HG03460 (cell line): ENCODE data around the gene NUP50.

ENCODE experiments used
- ATAC-seq: cut with Tn5 transposase; IDR thresholded peaks from one replicate; pipeline ENCODE4 v1.9.1; 2021; ENCODE audit not compliant: unreplicated experiment

The NUP50 gene, protein sequence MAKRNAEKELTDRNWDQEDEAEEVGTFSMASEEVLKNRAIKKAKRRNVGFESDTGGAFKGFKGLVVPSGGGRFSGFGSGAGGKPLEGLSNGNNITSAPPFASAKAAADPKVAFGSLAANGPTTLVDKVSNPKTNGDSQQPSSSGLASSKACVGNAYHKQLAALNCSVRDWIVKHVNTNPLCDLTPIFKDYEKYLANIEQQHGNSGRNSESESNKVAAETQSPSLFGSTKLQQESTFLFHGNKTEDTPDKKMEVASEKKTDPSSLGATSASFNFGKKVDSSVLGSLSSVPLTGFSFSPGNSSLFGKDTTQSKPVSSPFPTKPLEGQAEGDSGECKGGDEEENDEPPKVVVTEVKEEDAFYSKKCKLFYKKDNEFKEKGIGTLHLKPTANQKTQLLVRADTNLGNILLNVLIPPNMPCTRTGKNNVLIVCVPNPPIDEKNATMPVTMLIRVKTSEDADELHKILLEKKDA

DNA sequence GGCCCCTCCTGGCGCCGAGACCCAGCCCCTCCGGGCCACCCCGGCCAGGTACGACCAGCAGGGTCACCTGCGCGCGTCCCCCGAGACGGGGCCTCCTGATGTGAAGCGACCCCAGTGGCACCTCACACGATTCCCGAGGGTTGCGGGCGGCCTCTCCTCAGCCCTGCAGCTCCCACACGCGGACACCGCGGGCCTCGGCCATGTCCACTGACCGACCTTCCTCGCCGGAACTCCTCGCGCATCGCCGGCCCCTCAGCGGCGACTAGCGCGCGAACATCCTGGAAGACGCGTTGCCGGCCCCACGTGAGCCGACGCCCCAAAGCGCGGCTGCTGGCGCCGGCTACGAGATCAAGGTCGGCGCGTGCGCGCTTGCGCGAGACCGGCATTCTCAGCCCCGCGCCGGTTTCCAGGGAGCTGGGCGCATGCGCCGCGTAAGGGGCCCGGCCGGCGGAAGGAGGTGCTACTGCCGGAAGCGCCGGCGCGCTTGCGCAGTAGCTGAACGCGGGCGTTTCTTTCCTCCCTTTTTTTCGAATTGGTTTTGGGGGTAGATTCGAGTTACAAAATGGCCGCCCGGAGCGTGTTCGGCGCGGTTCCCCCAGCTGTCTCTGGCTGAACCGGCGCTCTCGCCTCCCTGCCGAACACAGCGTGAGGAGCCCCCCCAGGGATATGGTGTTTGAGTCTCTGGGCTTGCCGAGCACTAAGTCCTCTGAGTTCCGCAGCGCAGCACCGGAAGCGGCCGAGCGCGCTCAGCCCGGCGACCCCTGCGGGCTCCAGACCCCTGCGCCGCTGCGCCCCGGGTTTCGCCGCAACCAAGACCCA lies at the start of gene NUP50:
Gene NUP50, plus strand, starts transcription at position 475 of the 819 bp plus-strand sequence. CDS start 4,253 bp downstream, outside the sequence.
- peak; percentile 76 for ATAC-seq

DNA sequence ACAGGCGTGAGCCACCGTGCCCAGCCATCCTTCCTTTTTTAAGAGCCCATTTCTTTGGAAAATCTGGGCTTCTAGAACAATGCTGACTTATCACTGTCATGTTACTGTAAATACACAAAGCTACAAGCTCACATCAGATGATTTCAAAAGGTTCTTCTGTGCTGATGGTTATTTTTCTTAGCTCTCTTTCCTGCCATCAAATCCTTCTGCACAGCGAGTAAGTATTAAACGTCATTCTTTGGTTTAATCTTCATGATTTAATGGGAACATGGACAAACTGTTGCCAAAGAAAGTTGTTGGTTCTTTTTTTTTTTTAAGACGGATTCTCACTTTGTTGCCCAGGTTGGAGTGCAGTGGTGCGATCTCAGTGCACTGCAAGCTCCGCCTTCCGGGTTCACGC lies 43.3 kb upstream of the NUP50 start:
- no peak for ATAC-seq

DNA sequence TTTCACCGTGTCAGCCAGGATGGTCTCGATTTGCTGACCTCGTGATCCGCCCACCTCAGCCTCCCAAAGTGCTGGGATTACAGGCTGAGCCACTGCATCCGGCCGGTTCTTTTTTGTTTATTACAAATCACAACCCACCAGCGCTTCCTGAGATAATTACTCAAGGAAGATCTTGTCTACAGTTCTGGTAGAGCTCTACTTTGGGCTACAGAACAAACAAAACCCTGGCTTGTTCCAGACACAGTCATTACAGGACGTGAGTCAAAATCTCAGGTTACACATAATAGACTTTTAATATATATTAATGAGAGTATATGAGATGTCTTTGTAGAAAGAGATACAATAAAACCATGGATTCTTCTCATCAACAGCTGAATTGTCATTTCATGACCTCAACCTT lies 42.8 kb upstream of the NUP50 start:
- ATAC-seq = no peak

DNA sequence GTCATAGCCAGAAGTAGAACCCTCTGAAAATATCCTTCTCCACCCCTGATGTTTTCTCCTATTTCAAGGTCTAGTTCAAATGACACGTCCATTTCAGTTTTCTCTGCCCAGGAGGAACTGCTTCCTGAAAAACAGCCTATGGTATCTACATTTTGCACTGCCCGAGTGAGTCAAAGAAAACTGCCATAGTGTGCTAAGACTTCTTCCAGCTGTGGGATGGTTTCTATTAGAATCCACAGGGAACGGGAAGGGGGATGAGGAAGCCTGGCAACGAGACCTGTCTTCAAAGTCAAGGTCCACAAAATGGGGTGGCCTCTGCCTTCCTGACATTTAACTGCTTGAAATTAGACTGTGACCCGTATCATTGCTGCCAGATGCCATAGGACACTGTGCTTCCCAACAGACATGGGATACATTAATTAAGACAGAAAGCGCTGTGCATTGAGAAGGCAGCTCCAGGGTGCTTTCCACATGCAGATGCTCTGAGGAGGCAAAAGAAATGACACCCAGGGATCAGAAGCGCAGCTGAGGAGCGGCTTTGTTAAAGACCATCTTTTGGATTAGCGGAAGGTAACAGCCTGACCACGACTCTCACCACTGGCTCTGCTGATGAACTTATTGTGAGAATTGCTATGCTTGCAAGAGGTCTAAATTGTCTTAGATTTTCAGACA lies 39.4 kb upstream of the NUP50 start:
- no peak for ATAC-seq

DNA sequence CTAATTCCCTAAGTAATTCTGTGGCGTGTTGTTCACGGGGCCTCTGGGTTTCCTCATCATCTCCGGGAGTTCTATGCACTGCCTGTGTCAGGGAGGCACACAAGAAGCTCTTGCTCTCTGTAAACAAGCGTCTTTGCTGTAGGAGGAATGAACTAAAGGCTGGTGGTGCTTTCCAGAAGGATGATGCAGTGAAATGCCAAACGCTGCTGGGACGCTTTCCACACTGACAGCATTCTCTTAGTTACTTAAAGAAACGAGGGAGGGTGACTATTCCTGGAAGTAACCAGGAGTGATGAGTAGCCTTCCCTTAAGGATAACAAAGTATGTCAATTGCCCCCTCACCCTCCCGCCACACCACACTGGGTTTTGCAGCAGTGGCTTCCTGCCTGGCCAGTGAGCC lies 38.5 kb upstream of the NUP50 start:
- no peak for ATAC-seq

DNA sequence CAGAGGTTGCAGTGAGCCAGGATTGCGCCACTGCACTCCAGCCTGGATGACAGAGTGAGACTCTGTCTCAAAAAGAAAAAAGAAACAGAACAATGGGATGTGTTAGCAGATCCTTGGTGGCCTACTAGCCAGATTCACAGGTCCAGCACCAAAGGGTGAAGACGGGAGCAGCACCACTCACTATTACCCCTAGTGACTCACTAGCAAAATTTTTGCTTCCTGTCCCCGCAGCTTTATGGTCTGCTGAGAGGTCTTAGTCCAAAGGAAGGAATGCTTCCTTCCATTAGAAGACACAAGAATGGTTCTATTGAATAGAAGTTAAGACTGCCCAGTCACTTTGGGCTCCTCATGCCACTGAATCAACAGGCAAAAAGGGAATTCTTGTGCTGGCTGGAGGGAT lies 35.9 kb upstream of the NUP50 start:
- ATAC-seq = no peak

DNA sequence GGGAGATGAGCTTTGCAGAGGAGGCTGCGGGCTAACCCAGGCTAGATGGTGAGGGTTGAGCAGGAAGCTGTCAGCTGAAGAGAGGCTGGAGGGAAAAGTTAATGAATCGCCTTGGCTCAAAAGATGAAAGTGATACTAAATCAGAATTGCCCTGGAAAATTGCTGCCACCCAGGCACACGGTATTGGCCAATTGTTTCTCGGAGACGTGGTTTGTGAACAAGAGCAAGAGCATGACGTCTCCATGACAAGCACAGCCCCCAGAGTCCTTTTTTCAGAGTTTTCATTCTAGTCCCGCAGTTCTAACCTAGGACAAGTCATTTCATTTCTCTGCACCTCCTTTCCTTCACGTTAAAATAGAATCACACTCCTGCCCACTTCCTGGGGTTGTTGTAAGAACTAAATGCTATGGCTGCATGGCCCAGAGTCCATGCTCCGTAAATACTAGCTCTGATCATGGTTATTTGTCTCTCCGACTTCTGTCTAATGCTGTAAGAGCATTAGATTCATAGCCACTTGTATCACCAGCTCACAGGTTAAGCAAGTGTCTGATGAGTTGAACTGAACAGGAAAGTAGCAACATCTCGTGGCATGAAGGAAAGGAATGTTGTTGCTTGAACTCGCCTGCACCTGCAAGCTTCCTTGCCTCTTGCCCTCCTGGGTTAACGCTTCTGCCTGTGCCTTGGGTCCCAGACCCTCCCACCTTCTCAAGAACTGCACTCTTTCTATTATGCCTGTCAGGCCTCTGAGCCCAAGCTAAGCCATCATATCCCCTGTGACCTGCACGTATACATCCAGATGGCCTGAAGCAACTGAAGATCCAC lies 33.8 kb upstream of the NUP50 start:
- no peak for ATAC-seq

DNA sequence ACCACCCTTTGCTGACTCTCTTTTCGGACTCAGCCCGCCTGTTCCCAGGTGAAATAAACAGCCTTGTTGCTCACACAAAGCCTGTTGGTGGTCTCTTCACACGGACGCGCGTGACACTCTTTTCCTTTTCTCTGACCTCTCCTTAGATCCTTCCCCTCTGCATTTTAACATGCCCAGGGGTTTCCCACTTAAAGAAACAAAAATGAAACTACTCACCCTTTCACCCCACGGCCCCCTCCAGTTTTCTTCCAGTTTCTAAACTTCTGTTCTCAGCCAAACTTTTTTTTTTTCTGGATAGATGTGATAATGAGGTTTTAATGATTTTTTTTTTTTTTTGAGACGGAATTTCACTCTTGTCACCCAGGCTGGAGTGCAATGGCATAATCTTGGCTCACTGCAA lies 32.8 kb upstream of the NUP50 start:
- ATAC-seq = no peak

DNA sequence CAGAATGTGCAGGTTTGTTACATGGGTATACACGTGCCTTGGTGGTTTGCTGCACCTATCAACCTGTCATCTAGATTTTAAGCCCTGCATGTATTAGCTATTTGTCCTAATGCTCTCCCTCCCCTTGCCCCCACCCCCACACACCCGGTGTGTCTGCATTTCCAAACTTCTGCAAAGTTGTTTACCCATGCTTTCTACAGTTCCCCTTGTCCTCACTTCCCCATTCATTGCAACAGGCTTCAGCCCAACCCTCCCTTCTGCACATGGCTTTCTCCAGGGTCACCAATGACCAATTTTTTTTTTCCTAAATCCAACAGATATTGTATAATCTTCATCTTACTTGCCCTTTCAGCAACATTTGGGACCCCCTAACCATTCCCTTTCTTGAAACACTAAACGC lies 32.0 kb upstream of the NUP50 start:
- no peak for ATAC-seq

DNA sequence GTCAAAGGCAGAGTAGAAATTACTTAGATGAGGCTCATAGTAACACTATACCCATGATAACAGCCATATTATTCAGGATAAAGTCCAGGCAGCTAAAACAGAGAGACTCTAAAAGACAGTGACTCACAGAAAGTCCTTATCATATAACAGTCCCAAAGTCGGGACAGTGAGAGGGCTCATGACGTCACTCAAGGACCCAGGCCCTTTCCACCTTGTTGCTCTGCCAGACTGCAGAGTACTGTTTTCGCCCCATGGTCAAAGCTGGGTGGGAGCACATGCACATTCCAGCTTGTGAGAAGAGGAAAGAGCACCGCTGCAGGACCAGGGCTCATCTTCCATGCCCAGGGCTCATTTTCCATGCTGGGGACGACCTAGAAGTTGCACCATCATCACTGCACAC lies 29.4 kb upstream of the NUP50 start:
- no peak for ATAC-seq

DNA sequence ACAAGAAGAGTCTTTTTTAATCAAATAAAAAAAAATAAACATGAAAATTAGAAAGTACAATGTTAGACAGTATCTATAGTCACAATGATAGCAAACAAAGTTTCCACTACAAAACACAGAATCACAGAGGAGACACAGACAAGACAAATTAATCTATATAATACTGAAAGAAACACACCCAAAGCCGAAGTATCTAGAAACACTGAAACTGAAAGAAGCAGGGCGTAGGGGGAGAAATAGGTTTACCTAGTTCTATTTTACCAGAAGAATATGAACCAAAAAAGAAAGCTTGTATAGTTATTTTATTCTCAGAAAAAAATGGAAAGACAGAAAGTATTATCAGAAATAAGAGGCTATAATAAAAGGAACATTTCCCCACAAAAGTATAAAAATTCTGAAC lies 27.1 kb upstream of the NUP50 start:
- no peak for ATAC-seq

DNA sequence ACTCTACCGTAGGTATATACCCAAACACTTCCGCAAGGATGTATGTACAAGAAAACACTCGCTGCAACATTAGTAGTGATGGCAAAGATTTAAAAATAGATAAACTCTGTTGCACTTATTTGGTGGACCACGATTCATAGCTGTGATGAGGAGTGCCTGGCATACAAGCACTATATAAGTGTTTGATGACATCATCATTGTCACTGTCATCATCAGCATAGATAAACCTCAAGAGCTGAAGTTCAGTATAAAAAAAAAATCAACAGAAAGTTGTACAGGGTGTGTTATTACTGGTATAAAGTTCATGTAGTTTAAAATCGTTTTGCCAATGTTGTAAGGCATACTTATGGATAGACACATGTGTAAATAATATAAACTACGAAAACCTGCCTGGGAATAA lies 24.0 kb upstream of the NUP50 start:
- no peak for ATAC-seq

DNA sequence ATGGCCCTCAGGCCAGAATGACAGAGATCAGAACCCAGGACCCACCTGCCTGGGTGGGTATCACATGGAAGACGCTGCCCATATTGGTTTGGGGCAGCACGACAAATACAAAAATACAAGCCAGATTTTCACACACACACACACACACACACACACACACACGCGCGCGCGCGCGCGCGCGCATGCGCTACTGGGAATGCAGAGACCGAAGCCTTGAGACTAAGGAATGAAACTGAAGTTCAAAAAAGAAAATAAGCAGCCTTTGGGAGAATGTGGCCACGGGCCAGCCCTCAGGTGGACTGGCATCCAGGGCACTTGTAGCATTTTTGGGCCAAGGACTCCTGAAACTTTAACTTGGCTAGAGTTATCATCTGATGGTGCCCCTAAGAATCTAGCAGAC lies 21.3 kb upstream of the NUP50 start:
- ATAC-seq = no peak

DNA sequence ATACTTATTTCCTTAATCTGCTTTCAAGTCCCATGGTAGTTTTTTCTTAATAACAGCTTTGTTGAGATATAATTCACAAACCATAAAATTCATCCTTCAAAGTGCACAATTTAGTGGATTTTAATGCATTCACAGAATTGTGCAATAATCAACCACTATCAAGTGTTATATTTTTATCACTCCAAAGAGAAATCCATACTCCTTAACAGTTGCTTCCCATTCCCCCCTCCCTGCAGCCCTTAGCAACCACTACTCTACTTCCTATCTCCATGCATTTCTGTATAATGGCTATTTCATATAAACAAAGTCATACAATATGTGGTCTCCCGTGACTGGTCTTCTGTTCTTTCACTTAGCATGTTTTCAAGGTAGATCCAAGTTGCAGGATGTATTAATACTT lies 18.8 kb upstream of the NUP50 start:
- ATAC-seq = no peak

DNA sequence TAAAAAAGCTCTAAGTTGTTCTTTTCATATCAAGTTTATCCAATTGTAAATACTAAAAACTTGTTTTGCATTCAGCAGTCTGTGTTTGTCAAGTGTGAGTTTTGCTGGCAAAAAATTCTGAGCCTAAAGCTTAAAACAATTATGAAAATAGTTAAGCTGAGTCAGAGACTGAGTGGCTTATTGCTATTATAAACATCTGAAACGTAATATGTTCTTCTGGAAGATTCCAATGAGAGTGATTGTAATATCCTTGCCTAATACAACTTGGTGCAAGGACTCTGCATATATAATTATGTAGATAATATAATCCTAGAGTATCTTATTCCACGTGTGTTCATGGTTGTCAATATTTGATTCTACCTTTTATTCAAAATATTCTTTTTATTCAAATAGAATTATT lies 14.1 kb upstream of the NUP50 start:
- no peak for ATAC-seq

DNA sequence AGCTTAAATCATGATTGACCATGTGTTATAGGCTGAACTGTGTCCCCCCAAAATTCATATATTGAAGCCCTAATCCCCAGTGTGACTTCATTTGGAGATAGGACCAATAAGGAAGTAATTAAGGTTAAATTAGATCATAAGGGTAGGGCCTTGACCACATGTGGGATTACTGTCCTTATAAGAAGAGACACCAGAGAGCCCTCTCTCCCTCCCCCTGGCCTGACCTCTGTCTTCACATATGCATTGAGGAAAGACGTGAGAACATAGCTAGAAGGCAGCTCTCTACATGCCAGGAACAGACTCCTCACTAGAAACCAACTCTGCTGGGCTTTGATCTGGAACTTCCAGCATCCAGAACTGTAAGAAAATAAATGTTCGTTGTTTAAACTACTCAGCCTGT lies 13.6 kb upstream of the NUP50 start:
- ATAC-seq = no peak

DNA sequence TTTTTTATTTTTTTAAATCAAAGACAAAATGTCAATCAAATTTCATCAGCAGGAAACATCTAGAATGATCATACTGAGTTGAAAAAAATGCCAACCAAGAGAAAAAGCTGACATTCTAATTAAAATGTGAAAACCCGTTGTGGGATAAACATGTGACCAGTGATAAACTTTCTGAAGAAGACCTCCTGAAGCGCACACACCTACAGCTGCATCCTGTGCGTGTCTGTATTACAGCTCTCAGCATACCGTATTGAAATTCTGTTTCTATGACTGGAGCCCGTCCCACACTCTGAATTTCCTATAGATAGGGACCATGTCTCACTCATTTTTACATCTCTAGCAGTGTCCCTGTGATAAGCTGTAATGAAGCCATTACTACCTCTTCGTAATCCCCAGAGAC lies 12.2 kb upstream of the NUP50 start:
- no peak for ATAC-seq

DNA sequence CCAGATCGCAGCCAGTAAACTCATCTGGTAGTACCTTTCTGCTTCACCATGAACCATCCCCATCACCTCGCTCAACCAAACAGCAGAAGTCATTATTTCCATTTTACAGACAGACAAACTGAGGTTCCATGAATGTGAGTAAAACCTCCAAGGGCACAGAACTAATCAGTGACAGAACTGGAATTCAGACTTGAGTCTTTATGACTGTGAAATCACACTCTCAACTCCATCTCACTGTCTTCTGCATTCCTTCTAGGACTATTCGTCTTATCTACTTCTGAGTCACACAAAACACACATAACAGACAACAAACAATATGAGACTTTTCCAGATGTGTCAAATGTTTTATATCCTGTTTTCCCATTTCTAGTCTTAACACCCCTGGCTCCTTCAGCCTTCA lies 9.3 kb upstream of the NUP50 start:
- no peak for ATAC-seq

DNA sequence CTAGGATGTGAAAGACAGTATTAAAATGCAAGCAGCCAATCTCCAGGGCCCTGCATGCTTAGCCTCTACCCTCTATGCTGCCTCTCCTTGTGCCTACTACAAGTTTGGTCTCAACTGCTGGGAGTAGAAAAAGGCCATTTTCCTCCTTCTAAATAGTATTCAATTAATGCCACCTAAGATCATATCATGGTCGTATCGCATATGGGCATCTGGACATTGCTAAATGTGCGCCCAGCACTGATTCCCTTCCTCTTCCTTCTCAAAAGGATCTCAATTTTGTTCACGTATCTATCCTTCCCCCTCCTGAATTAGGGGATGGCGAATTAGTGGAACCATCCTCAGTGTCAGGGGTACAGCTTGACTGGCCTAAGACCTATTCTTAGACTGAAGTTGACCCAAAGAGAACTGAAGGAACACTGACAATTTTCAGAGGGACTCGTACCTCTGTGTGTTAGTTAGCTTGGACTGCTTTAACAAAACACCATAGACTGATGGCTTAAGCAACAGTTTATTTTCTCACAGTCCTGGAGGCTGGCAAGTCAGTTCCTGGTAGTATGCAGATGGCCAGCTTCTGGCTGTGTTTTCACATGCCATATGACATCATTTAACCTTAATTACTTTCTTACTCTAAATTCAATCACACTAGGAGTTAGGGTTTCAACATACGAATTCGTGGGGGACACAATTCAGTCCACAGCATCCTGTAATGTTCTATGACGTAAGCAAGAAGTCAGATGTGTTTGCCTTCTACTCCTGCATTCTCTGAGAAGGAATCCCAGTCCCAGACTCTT lies 8.5 kb upstream of the NUP50 start:
- no peak for ATAC-seq

DNA sequence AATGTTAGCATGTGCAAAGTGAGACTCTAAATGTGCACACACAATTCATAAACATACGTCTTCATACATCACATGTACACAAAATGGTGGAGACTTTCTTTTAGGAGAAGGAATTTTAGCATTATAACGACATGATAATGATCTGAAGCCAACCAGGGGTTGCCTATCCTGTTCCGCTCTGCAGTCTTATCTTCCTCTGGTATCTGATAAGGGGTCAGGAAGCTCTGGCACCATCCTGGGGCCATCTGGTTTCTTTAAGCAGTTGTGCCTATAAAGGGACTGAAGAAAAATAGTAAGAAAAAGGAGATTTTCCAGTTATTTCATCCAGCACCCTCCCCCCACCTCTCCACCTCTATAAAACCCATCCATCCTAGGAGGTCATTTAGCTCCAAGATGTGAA lies 5.8 kb upstream of the NUP50 start:
- no peak for ATAC-seq
